Prostate gland (tissue), 2 donors: ENCODE measurements around the gene HS6ST3. TPM values are rescaled to one million over a fixed set of nuclear protein-coding genes. Genes with fewer than 3 reads are reported as not detected.

Experiments used
- DNase-seq: peaks from one replicate; pipeline ENCODE4 v3.0.0-alpha.2; 2019; ENCODE audit warnings: low spot score
- H3K27ac ChIP-seq, 2 donors: fragments of 200-600 bp; sonication (generic); 2 replicates each; pipeline ENCODE4 v1.5.1; 2017 to 2019
- H3K27me3 ChIP-seq: fragments of 200-600 bp; sonication (generic); replicated peaks from 2 replicates; pipeline ENCODE4 v1.5.1; 2019; ENCODE audit not compliant: insufficient read depth
- H3K36me3 ChIP-seq, 2 donors: fragments of 200-600 bp; sonication (generic); 1 replicate in 1 of 2; 2 replicates in 1 of 2; pipeline versions ENCODE4 v1.5.1 to v1.8.1; 2017 to 2019
- H3K4me1 ChIP-seq: fragments of 200-600 bp; sonication (generic); replicated peaks from 2 replicates; pipeline ENCODE4 v1.5.1; 2019
- H3K4me3 ChIP-seq, 2 donors: fragments of 200-600 bp; sonication (generic); 2 replicates each; pipeline ENCODE4 v1.5.1; 2017 to 2019
- H3K9me3 ChIP-seq: fragments of 200-600 bp; sonication (generic); 2 replicates; pipeline ENCODE4 v1.5.1; 2017
- CTCF ChIP-seq, 4 experiments: fragments of 200-600 bp in 2 of 4; fragments of 450-650 bp in 2 of 4; sonication (generic) in 2 of 4; IDR thresholded peaks; 1 replicate in 3 of 4; 2 replicates in 1 of 4; pipeline ENCODE4 v1.5.1; 2016 to 2019; ENCODE audit warnings: antibody characterized with exemption in 4 of 4, mild to moderate bottlenecking in 2 of 4, moderate library complexity in 2 of 4
- POLR2A ChIP-seq: fragments of 450-650 bp; IDR thresholded peaks from one replicate; pipeline ENCODE4 v1.6.1; 2016; ENCODE audit warnings: antibody characterized with exemption, mild to moderate bottlenecking
- POLR2AphosphoS5 ChIP-seq: sonication (generic); formaldehyde crosslinking; IDR thresholded peaks from one replicate; pipeline ENCODE4 v1.6.1; 2017; ENCODE audit warnings: antibody characterized with exemption
- WGBS: methylation state at CpG from one replicate; pipeline ENCODE4 v1.1.5; 2018; 5-methylcytosine and 5-hydroxymethylcytosine counted together
- intact Hi-C: fragments of 100-400 bp; cut with DNase I; formaldehyde crosslinking; loops from one replicate; pipeline ENCODE4 v1.14.2; 2022
- total RNA-seq, 2 donors: library from RNA; depleted of rRNA; stranded (reverse); fragments of >200 nt; gene quantifications; one replicate each; pipeline ENCODE4 v1.1.0, GENCODE V29; 2016

The HS6ST3 gene
- total RNA-seq, 2 donors from 2014 or later, result 0.97 to 1.0 TPM

GRCh38 chr13:96809366-96810096 lies 719.6 kb downstream of the HS6ST3 start:
- no peak for TF ChIP-seq POLR2A
- no peak for TF ChIP-seq POLR2AphosphoS5
- TF ChIP-seq CTCF (IDR thresholded peaks at IDR 0.05), result no peak
- no peak overlapping the region for H3K4me3 ChIP-seq
- H3K9me3 ChIP-seq, result no peaks in the 10 kb centered on the region
- intact Hi-C loops, result no loop called here
- no peak for DNase-seq
- 68% methylated on average over 5 of the region's 5 CpGs for WGBS
- H3K27me3 ChIP-seq, result no peaks in the 10 kb centered on the region
- no peaks in the 10 kb centered on the region for H3K4me1 ChIP-seq
- no peak overlapping the region for H3K27ac ChIP-seq
- H3K36me3 ChIP-seq, result no peaks in the 10 kb centered on the region

- no peak for TF ChIP-seq POLR2A
- TF ChIP-seq CTCF (IDR thresholded peaks at IDR 0.05), result no peak
- TF ChIP-seq POLR2AphosphoS5, result no peak
- Histone ChIP-seq H3K4me1 (no peaks in the 10 kb centered on the region), H3K4me3 (no peak overlapping the region), H3K27me3 (no peaks in the 10 kb centered on the region), H3K36me3 (no peaks in the 10 kb centered on the region), H3K27ac (no peak overlapping the region), H3K9me3 (no peaks in the 10 kb centered on the region)
- intact Hi-C loops, result no loop called here
- 72% methylated on average over 4 of the region's 4 CpGs for WGBS
- DNase-seq, result no peak
Observed at GRCh38 chr13:96810104-96810503, 720.2 kb downstream of the HS6ST3 start.

- no peaks in the 10 kb centered on the region for H3K36me3 ChIP-seq
- no peak for DNase-seq
- no peak for TF ChIP-seq CTCF (IDR thresholded peaks at IDR 0.05)
- TF ChIP-seq POLR2AphosphoS5, result no peak
- TF ChIP-seq POLR2A, result no peak
- H3K9me3 ChIP-seq, result no peaks in the 10 kb centered on the region
- WGBS, result 69% methylated on average over 5 of the region's 5 CpGs
- H3K4me3 ChIP-seq, result no peak overlapping the region
- no peaks in the 10 kb centered on the region for H3K27me3 ChIP-seq
- no peaks in the 10 kb centered on the region for H3K4me1 ChIP-seq
- intact Hi-C loops, result no loop called here
- H3K27ac ChIP-seq, result no peak overlapping the region
Observed at GRCh38 chr13:96811049-96811448, 721.1 kb downstream of the HS6ST3 start.

GRCh38 chr13:96816261-96816660 lies 726.4 kb downstream of the HS6ST3 start:
- Histone ChIP-seq H3K4me3 (no peak overlapping the region), H3K4me1 (no peaks in the 10 kb centered on the region), H3K9me3 (no peaks in the 10 kb centered on the region), H3K27ac (no peak overlapping the region), H3K27me3 (no peaks in the 10 kb centered on the region), H3K36me3 (no peaks in the 10 kb centered on the region)
- no peak for TF ChIP-seq CTCF (IDR thresholded peaks at IDR 0.05)
- TF ChIP-seq POLR2A, result no peak
- no peak for TF ChIP-seq POLR2AphosphoS5
- 69% methylated on average over 4 of the region's 4 CpGs for WGBS
- DNase-seq, result no peak
- intact Hi-C loops, result no loop called here

- 64% methylated on average over 9 of the region's 9 CpGs for WGBS
- H3K4me1 ChIP-seq, result no peaks in the 10 kb centered on the region
- no peak overlapping the region for H3K27ac ChIP-seq
- H3K4me3 ChIP-seq, result no peak overlapping the region
- no peak for DNase-seq
- H3K27me3 ChIP-seq, result no peaks in the 10 kb centered on the region
- intact Hi-C loops, result no loop called here
- no peaks in the 10 kb centered on the region for H3K36me3 ChIP-seq
- TF ChIP-seq CTCF (IDR thresholded peaks at IDR 0.05) (no peak), POLR2A (no peak), POLR2AphosphoS5 (no peak)
- no peaks in the 10 kb centered on the region for H3K9me3 ChIP-seq
Observed at GRCh38 chr13:96816874-96817273, 727.0 kb downstream of the HS6ST3 start.
